Mononuclear cell (primary cell): ENCODE measurements around the gene SH3BP1. TPM values are rescaled to one million over a fixed set of nuclear protein-coding genes. Genes with fewer than 3 reads are reported as not detected.
A peak's percentile ranks its signal among the peaks of the same experiment; 100 is the strongest.
"Not testable (repeated sequence)": the region's sequence is repeated elsewhere in the genome, so short reads cannot be mapped to it uniquely, and the experiment has no call there.

Experiments
- H3K27me3 ChIP-seq: 2 replicates; pipeline ENCODE4 v1.6.0; 2011; ENCODE audit warnings: low read length, control low read depth; ENCODE audit not compliant: insufficient read depth
- H3K4me1 ChIP-seq: 2 replicates; pipeline ENCODE4 v1.5.1; 2011; ENCODE audit warnings: mild to moderate bottlenecking, low read length, control low read depth; ENCODE audit not compliant: insufficient read depth
- H3K4me3 ChIP-seq: 2 replicates; pipeline ENCODE4 v1.5.1; 2011; ENCODE audit warnings: mild to moderate bottlenecking, low read length, moderate library complexity
- H3K9me3 ChIP-seq: 2 replicates; pipeline ENCODE4 v1.5.1; 2011; ENCODE audit warnings: low read depth, mild to moderate bottlenecking, control low read depth, low read length
- total RNA-seq: library from RNA; depleted of rRNA; stranded (reverse); fragments of >200 nt; gene quantifications from one replicate; pipeline ENCODE4 v1.2.3, GENCODE V29; 2012

The SH3BP1 gene
- total RNA-seq, 1 donor = 64.0 TPM

DNA sequence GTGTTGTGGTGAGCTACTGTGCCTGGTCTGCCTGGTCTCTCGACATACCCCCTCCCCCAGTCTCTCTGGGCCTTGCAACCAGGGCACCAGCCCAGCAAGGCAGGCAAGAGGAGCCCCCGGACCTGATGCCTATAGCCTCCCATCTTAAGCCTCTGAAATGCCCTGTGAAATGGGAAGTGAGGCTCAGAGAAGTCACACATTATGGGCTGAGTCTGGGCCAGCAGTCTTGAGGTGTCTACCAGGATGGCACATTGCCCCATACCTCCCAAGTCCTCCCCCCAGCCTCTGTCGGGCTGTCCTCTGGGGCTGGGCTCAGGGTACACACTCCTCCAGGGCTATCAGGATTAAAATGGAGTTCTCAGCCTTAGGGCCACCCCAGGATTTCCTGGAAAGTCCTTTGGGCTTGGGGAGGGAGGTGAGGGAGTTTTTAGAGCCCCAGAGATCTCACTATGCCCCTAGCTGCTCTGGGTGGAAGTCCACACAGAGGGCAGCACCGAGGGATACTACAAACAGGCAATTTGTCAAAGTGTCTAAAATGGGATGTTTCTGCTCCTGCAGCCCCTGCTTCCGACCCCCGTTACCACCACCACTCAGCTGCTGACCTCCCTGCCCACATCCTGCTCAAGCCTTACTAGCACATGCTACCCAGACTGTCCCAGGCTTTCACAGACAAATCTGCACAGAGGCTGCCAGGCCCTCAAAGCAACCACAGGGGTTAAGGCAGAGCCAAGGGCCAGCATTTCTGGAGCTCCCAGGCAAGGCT is 3.1 kb upstream of the SH3BP1 start:
- Histone ChIP-seq H3K9me3 (no peaks in the 10 kb centered on the region), H3K4me3 (no peak overlapping the region)

DNA sequence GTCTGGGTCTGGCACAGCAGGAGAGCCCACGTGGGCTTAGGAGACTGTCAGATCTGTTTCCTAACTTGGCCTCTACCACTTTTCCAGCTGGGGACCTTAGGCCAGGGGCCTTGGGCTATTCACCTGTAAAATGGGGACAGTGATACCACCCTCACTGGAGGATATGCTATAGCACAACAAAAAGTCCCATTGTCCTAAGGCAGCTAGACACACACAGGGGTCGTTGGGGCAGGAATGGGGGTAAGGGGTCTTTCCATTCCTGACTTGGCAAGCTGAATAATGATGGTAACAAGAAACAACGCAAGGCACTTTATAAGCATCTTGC is 2.6 kb upstream of the SH3BP1 start:
- peaks cover 89% of the 10 kb centered on the region for H3K4me1 ChIP-seq
- no peaks in the 10 kb centered on the region for H3K9me3 ChIP-seq
- no peaks in the 10 kb centered on the region for H3K27me3 ChIP-seq
- H3K4me3 ChIP-seq = no peak overlapping the region

More for the DNA sequence above, 3.1 kb upstream of the SH3BP1 start:
- Histone ChIP-seq H3K27me3 (no peaks in the 10 kb centered on the region), H3K4me1 (peaks cover 89% of the 10 kb centered on the region)

DNA sequence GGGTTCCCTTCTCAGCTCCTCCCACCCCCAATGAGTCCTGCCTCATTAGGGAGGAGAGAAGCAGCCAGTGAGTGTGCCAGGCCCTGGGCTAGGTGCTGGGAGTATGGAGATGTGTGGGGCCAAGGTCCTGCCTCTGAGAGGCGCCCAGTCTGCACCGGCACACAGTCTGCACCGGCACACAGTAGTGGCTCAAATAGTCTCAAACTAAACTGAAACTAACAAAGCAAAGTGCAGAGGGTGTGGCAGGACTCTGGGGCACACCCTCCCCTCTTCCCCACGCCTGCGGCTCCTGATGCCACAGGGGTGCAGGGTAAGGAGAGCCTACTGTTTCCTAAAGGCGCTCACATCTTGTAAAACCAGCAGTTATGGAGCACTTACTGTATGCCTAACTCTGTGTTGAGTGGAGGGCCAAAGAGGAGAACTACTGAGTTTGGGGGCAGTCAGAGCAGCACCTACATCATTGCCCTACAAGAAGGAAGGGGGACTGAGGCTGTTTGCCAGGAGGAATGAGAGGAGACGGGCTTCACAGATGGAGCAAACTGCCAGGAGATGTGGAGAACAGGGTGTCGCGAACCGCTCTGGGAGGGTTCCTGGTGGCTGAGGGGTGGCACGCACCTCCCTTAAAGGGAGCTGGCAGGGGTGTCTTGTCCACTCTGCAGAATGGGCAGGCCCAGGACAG is 939 bp upstream of the SH3BP1 start:
- peaks cover 89% of the 10 kb centered on the region for H3K4me1 ChIP-seq
- H3K4me3 ChIP-seq = peak overlapping the region; percentile 83
- H3K9me3 ChIP-seq = no peaks in the 10 kb centered on the region
- no peaks in the 10 kb centered on the region for H3K27me3 ChIP-seq

GRCh38 chr22:37639771-37640590 is 512 bp downstream of the SH3BP1 start:
- H3K4me3 ChIP-seq = peak overlapping the region; percentile 83

GRCh38 chr22:37640591-37641560 is 1.4 kb downstream of the SH3BP1 start:
- H3K27me3 ChIP-seq = no peaks in the 10 kb centered on the region
- H3K4me1 ChIP-seq = peaks cover 69% of the 10 kb centered on the region
- H3K4me3 ChIP-seq = peak overlapping the region; percentile 83
- H3K9me3 ChIP-seq = no peaks in the 10 kb centered on the region

More at GRCh38 chr22:37639771-37640590, 512 bp downstream of the SH3BP1 start:
- H3K27me3 ChIP-seq = no peaks in the 10 kb centered on the region
- H3K9me3 ChIP-seq = no peaks in the 10 kb centered on the region
- H3K4me1 ChIP-seq = peaks cover 78% of the 10 kb centered on the region

DNA sequence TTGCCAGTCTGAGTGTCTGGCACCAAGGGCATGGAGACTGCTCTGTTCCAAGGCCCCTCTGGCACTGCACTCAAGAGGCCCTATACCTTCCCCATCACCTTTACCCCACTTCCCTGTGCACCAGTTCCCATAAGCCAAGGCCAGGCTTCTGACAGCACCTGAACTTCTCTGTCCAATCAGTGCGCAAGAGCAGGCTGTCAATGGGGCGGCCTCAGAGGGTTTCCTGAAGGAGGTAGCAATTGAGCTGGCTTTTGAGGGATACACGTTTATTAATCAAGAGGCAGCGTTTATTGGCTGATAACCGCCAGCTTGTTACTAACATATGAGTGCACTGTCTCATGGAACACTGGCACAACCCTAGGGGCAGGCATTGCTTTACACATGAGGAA is 2.1 kb downstream of the SH3BP1 start:
- Histone ChIP-seq H3K27me3 (no peaks in the 10 kb centered on the region), H3K4me3 (no peak overlapping the region), H3K9me3 (no peaks in the 10 kb centered on the region), H3K4me1 (peaks cover 63% of the 10 kb centered on the region)

GRCh38 chr22:37643225-37643847 is 3.9 kb downstream of the SH3BP1 start:
- Histone ChIP-seq H3K27me3 (no peaks in the 10 kb centered on the region), H3K9me3 (no peaks in the 10 kb centered on the region), H3K4me3 (no peak overlapping the region), H3K4me1 (peaks cover 45% of the 10 kb centered on the region)

DNA sequence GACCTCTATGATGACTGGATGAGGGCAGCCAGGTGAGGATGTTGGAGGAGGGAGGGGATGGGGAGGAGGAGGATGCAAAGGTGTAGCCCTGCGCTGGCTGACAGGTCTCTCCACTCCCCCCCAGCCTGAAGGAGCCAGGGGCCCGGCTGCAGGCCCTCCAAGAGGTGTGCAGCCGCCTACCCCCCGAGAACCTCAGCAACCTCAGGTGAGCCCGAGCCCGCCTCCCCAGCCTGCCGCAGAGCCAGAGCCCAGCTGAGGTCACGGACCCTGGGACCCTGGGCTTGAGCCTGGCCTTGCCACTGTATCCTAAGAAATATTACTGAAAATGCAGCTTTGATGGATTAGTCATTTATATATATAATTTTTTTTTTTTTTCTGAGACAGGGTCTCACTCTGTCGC is 7.8 kb downstream of the SH3BP1 start:
- Histone ChIP-seq H3K4me3 (no peak overlapping the region), H3K9me3 (no peaks in the 10 kb centered on the region), H3K27me3 (no peaks in the 10 kb centered on the region), H3K4me1 (peaks cover 16% of the 10 kb centered on the region)

- H3K9me3 ChIP-seq = no peaks in the 10 kb centered on the region
- peaks cover 10% of the 10 kb centered on the region for H3K4me1 ChIP-seq
- no peak overlapping the region for H3K4me3 ChIP-seq
- no peaks in the 10 kb centered on the region for H3K27me3 ChIP-seq
Measured at GRCh38 chr22:37647928-37648327, 8.5 kb downstream of the SH3BP1 start.

GRCh38 chr22:37650463-37651136 is 11.1 kb downstream of the SH3BP1 start:
- no peaks in the 10 kb centered on the region for H3K27me3 ChIP-seq
- no peak overlapping the region for H3K4me3 ChIP-seq
- no peaks in the 10 kb centered on the region for H3K9me3 ChIP-seq
- H3K4me1 ChIP-seq = no peaks in the 10 kb centered on the region

DNA sequence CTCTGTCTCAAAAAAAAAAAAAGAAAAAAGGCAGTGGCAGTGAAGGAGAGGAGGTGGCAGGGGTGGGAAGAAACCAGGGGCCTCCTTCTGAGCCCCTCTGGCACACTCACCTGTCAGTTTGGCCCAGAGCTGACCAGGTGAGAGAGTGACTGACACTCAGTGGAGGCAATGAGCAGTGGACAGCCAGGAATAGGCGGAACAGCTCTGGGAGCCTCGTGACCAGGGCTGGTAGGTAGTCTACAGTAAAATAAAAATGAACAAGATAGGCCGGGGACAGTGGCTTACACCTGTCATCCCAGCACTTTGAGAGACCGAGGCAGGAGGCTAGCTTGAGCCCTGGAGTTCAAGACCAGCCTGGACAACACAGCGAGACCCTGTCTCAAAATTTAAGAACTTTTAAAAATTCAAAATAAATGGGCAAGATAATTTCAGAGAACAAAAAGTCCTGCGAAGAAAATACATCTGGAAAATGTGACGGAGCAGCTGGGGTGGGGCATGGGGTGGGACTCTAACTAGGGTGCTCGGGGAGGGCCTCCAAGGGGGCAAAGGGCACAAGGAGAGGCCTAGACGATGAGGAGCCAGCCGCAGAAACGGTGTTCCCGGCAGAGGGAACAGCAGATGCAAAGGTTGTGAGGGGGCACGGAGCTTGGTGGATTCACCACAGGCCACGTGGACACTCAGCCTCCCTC is 15.2 kb downstream of the SH3BP1 start:
- H3K9me3 ChIP-seq = no peaks in the 10 kb centered on the region
- H3K4me1 ChIP-seq = peaks cover 16% of the 10 kb centered on the region
- no peak overlapping the region for H3K4me3 ChIP-seq
- no peaks in the 10 kb centered on the region for H3K27me3 ChIP-seq

DNA sequence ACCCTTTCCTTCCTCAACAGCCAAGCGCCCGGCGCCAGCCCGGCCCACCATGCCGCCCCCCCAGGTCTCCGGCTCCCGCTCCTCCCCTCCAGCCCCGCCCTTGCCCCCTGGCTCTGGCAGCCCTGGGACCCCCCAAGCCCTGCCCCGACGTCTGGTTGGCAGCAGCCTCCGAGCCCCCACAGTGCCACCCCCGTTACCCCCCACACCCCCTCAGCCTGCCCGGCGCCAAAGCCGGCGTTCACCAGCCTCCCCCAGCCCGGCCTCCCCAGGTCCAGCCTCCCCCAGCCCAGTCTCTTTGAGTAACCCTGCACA is 15.7 kb downstream of the SH3BP1 start:
- Histone ChIP-seq H3K4me3 (no peak overlapping the region), H3K4me1 (peaks cover 21% of the 10 kb centered on the region), H3K27me3 (no peaks in the 10 kb centered on the region), H3K9me3 (no peaks in the 10 kb centered on the region)

DNA sequence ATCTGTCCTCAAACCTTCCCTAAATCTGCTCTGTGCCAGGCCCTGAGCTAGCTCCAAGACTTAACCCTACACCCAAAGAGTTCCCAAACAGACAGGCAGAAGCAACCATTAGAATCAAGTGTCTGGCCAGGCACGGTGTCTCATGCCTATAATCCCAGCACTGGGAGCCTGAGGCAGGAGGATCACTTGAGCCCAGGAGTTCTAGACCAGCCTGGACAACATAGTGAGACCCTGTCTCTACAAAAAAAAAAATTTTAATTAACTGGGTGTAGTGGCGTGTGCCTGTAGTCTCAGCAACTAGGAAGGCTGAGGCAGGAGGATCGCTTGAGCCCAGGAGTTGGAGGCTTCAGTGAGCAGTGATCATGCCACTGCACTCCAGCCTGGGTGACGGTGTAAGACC is 17.1 kb downstream of the SH3BP1 start:
- H3K9me3 ChIP-seq, H3K4me3 ChIP-seq, H3K27me3 ChIP-seq: not testable (repeated sequence)
- H3K4me1 ChIP-seq = peaks cover 35% of the 10 kb centered on the region
